Hepatocyte (in vitro differentiated cells): ENCODE results near the gene NRL. TPM values are rescaled to one million over a fixed set of nuclear protein-coding genes. Genes with fewer than 3 reads are reported as not detected.

Source experiments
- DNase-seq: peaks from one replicate; pipeline ENCODE4 v3.0.0-alpha.2; 2016; ENCODE audit warnings: low spot score
- H2AFZ ChIP-seq: fragments of 200-600 bp; sonication (generic); 2 replicates; pipeline ENCODE4 v1.6.0; 2016; ENCODE audit warnings: antibody characterized with exemption, mild to moderate bottlenecking
- H3K27ac ChIP-seq: fragments of 200-600 bp; sonication (generic); 2 replicates; pipeline ENCODE4 v1.5.1; 2016; ENCODE audit warnings: mild to moderate bottlenecking
- H3K27me3 ChIP-seq: fragments of 200-600 bp; sonication (generic); 2 replicates; pipeline ENCODE4 v1.6.1; 2016
- H3K36me3 ChIP-seq: fragments of 200-600 bp; sonication (generic); replicated peaks from 2 replicates; pipeline ENCODE4 v1.5.1; 2016; ENCODE audit warnings: low read depth; ENCODE audit not compliant: insufficient read depth
- H3K4me1 ChIP-seq: fragments of 200-600 bp; sonication (generic); 2 replicates; pipeline ENCODE4 v1.5.1; 2016; ENCODE audit warnings: mild to moderate bottlenecking, moderate library complexity; ENCODE audit not compliant: insufficient read depth
- H3K4me2 ChIP-seq: fragments of 200-600 bp; sonication (generic); 2 replicates; pipeline ENCODE4 v1.6.0; 2016
- H3K4me3 ChIP-seq: fragments of 200-600 bp; sonication (generic); 2 replicates; pipeline ENCODE4 v1.5.1; 2016; ENCODE audit warnings: mild to moderate bottlenecking
- H3K79me2 ChIP-seq: fragments of 200-600 bp; sonication (generic); 2 replicates; pipeline ENCODE4 v1.6.0; 2017; ENCODE audit warnings: mild to moderate bottlenecking
- H3K9me2 ChIP-seq: fragments of 200-600 bp; sonication (generic); replicated peaks from 2 replicates; pipeline ENCODE4 v1.6.0; 2017; ENCODE audit warnings: mild to moderate bottlenecking; ENCODE audit not compliant: insufficient read depth
- H3K9me3 ChIP-seq: fragments of 200-600 bp; sonication (generic); 2 replicates; pipeline ENCODE4 v1.5.1; 2016; ENCODE audit warnings: low read depth, mild to moderate bottlenecking
- H4K20me1 ChIP-seq: fragments of 200-600 bp; sonication (generic); 2 replicates; pipeline ENCODE4 v1.6.0; 2016; ENCODE audit warnings: mild to moderate bottlenecking; ENCODE audit not compliant: insufficient read depth, poor library complexity, severe bottlenecking
- EZH2 ChIP-seq: fragments of 200-600 bp; sonication (generic); IDR thresholded peaks from 2 replicates; pipeline ENCODE4 v1.6.1; 2016; ENCODE audit warnings: antibody characterized with exemption, mild to moderate bottlenecking, borderline replicate concordance
- EZH2phosphoT487 ChIP-seq: fragments of 200-600 bp; sonication (generic); IDR thresholded peaks from one replicate; pipeline ENCODE4 v1.6.1; 2018; ENCODE audit warnings: antibody characterized with exemption, mild to moderate bottlenecking, low read depth, moderate library complexity; ENCODE audit not compliant: unreplicated experiment, severe bottlenecking
- WGBS: methylation state at CpG from one replicate; pipeline ENCODE4 v1.1.6; 2016; ENCODE audit warnings: low lambda C conversion rate; ENCODE audit errors: missing lambda C conversion rate; 5-methylcytosine and 5-hydroxymethylcytosine counted together
- polyA plus RNA-seq: library from polyadenylated mRNA; unstranded; fragments of >200 nt; fragmentation: Nextera tagmentation; extraction: Ambion mirVana; gene quantifications from 2 replicates; pipeline ENCODE4 v1.2.1, GENCODE V29; 2016
- total RNA-seq: library from RNA; depleted of rRNA; stranded (reverse); fragments of >200 nt; gene quantifications from 2 replicates; pipeline ENCODE4 v1.2.3, GENCODE V29; 2014
- TF ChIP-seq, protein P1 (sequence below): fragments of 200-600 bp; sonication (generic); IDR thresholded peaks from 2 replicates; pipeline ENCODE4 v1.5.1; 2016; ENCODE audit warnings: antibody characterized with exemption, mild to moderate bottlenecking; ENCODE audit not compliant: poor library complexity

Gene NRL
- total and polyA plus RNA-seq, 2 experiments from 2014 or later: 1.2 to 2.4 TPM

DNA sequence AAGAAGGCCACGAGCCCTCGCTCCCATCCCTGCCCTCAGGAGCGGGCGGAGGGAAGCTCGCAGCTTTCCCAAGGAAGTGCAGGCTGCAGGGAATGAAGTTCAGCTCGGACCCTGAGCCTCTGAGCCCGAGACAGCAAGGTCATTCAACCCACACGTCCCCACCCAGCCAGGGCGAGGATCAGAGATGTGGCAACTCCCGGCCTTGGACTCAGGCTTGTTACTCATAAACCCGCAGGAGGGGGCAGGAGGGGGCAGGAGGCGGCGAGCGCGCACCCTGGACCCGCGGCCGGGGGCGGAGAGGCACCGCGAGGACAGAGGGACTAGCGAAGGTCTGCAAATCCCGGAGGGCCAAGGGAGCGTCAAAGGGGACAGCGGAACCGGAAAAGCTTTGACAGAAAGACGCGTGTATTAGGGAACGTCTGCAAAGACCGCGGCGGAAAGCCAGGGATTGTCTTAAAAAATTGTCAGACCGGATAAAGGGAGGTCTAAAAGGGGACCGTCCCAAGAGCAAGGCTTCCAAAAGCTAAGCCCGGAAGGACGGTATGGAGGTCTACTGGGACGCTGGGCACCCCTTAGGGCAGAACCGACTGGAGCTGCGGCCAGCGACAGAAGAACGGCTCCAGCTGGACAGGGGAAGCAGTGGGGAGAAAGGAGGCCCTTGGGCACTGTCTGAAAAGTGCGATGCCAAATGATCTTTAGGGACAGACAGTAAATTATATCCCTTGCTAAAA, 783 bp downstream of the NRL start:
- peak overlapping the region; percentile 63 for H2AFZ ChIP-seq
- H3K9me3 ChIP-seq: no peaks in the 10 kb centered on the region
- under 1% methylated on average over 40 of the region's 42 CpGs for WGBS

DNA sequence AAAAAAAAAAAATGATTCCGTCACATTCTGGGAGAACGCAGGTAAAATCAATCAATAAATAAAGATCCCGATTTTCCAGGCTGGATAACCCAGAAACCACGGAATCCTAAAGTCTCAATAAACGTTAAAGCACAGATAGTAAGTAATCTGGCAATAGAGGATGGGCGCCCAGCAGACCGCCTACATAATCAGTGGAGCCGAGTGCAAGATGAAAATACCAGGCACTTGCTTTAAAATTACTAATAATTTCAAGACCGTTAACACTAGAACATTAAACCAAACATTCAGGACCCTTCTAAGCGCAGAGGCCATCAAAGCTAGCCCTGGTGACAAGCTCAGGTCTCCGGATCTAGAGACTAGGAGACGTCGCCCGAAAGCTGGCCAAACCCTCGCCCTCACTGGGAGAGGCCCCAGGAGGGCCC, 1.4 kb downstream of the NRL start:
- WGBS: 14% methylated on average over 15 of the region's 15 CpGs
- H3K9me3 ChIP-seq: no peaks in the 10 kb centered on the region
- peak overlapping the region; percentile 77 for H3K4me2 ChIP-seq
- H2AFZ ChIP-seq: peak overlapping the region; percentile 63
- H3K27ac ChIP-seq: peak overlapping the region; percentile 98
- no peaks in the 10 kb centered on the region for H3K9me2 ChIP-seq
- peak overlapping the region; percentile 44 for H3K4me3 ChIP-seq
- H3K4me1 ChIP-seq: peaks cover 9% of the 10 kb centered on the region
- H3K36me3 ChIP-seq: no peaks in the 10 kb centered on the region
- H4K20me1 ChIP-seq: no peaks in the 10 kb centered on the region
- TF ChIP-seq, protein P1, sequence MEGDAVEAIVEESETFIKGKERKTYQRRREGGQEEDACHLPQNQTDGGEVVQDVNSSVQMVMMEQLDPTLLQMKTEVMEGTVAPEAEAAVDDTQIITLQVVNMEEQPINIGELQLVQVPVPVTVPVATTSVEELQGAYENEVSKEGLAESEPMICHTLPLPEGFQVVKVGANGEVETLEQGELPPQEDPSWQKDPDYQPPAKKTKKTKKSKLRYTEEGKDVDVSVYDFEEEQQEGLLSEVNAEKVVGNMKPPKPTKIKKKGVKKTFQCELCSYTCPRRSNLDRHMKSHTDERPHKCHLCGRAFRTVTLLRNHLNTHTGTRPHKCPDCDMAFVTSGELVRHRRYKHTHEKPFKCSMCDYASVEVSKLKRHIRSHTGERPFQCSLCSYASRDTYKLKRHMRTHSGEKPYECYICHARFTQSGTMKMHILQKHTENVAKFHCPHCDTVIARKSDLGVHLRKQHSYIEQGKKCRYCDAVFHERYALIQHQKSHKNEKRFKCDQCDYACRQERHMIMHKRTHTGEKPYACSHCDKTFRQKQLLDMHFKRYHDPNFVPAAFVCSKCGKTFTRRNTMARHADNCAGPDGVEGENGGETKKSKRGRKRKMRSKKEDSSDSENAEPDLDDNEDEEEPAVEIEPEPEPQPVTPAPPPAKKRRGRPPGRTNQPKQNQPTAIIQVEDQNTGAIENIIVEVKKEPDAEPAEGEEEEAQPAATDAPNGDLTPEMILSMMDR: no peak
- no peak for TF ChIP-seq EZH2phosphoT487
- no peak for TF ChIP-seq EZH2
- H3K27me3 ChIP-seq: no peaks in the 10 kb centered on the region
- H3K79me2 ChIP-seq: peaks cover 20% of the 10 kb centered on the region
- no peak for DNase-seq

More for the DNA sequence above, 783 bp downstream of the NRL start:
- Histone ChIP-seq H3K4me2 (peak overlapping the region; percentile 77), H3K27me3 (no peaks in the 10 kb centered on the region), H3K4me1 (peaks cover 9% of the 10 kb centered on the region), H3K27ac (peak overlapping the region; percentile 98), H3K4me3 (peak overlapping the region; percentile 44), H3K9me2 (no peaks in the 10 kb centered on the region), H3K36me3 (no peaks in the 10 kb centered on the region), H4K20me1 (no peaks in the 10 kb centered on the region), H3K79me2 (peaks cover 20% of the 10 kb centered on the region)
- TF ChIP-seq EZH2phosphoT487: no peak
- TF ChIP-seq EZH2: no peak
- TF ChIP-seq, protein P1: no peak
- peak; percentile 94 for DNase-seq

DNA sequence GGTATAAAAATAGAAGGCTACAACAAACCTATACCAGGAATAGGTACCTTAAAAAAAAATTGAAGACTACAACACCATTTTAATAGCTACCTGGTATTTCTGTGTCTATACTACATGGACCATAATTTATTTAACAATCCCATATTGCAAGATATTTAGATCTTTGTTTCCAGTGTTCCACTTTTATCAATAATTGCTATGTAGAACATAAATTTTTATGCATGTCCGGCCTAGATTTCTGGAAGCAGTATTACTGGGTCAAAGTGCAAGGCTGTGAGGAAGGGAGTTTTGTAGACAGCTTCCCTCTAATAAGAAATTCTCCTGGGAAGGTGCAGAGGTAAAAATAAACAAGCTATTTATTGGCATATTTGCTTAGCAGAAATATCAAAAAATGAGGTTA, 4.2 kb downstream of the NRL start:
- Histone ChIP-seq H3K9me3 (no peaks in the 10 kb centered on the region), H3K36me3 (no peaks in the 10 kb centered on the region), H3K79me2 (peaks cover 3% of the 10 kb centered on the region), H3K4me3 (no peak overlapping the region), H2AFZ (no peak overlapping the region), H3K4me2 (no peak overlapping the region), H3K9me2 (no peaks in the 10 kb centered on the region), H3K27me3 (no peaks in the 10 kb centered on the region), H3K4me1 (no peaks in the 10 kb centered on the region), H3K27ac (no peak overlapping the region), H4K20me1 (no peaks in the 10 kb centered on the region)
- 80% methylated on average over 1 of the region's 1 CpG for WGBS
- TF ChIP-seq EZH2 (no peak), EZH2phosphoT487 (no peak)
- TF ChIP-seq, protein P1: no peak
- DNase-seq: no peak
